ENCODE measurements around the gene ABCB9.

DNA sequence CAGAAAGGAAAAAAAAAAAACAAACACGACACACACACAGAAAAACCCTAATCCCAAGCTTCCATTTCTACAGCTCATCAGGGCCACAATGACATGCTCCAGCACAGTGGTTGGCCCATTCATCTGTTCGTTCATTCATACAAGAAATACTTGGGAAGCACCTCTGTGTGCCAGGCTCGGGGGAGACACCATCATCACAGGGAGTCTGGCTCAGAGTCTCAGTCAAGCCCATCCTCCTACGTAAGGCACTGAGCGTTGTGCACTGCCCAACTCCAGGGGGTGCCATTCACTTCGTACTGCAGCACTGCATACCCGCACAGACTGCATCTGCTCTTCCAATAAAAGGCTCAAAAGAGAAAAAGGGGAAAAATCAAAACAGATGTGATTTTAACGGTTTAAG, 85.6 kb downstream of the ABCB9 start:
- TF ChIP-seq GATA2 (IDR thresholded peaks at IDR 0.05; ENCODE audit: low read depth, low read length) (no peak), GATA3 (IDR thresholded peaks at IDR 0.05; ENCODE audit: low read depth, low read length) (no peak)
